Testis (tissue), 3 donors: ENCODE results near the gene ROBO4. TPM values are rescaled to one million over a fixed set of nuclear protein-coding genes. Genes with fewer than 3 reads are reported as not detected.
A peak's percentile ranks its signal among the peaks of the same experiment; 100 is the strongest.

Experiments
- DNase-seq: peaks from one replicate; pipeline ENCODE4 v3.0.0-alpha.2; 2019
- H3K27ac ChIP-seq, 2 donors: fragments of 200-600 bp; sonication (generic); one replicate each; pipeline ENCODE4 v1.5.1; 2019
- H3K27me3 ChIP-seq: fragments of 200-600 bp; sonication (generic); one replicate; pipeline ENCODE4 v1.5.1; 2019
- H3K36me3 ChIP-seq: fragments of 200-600 bp; sonication (generic); one replicate; pipeline ENCODE4 v1.5.1; 2017; ENCODE audit warnings: low read depth; ENCODE audit errors: missing control alignments
- H3K4me1 ChIP-seq: fragments of 200-600 bp; sonication (generic); one replicate; pipeline ENCODE4 v1.5.1; 2019
- H3K4me3 ChIP-seq, 2 donors: fragments of 200-600 bp; sonication (generic); one replicate each; pipeline ENCODE4 v1.5.1; 2017 to 2019
- H3K9me3 ChIP-seq: fragments of 200-600 bp; sonication (generic); one replicate; pipeline ENCODE4 v1.5.1; 2017
- POLR2A ChIP-seq: fragments of 450-650 bp; IDR thresholded peaks from one replicate; pipeline ENCODE4 v1.6.1; 2017; ENCODE audit warnings: antibody characterized with exemption, mild to moderate bottlenecking, moderate library complexity
- WGBS, 2 donors: methylation state at CpG; one replicate each; pipeline ENCODE4 v1.1.5; 2018; 5-methylcytosine and 5-hydroxymethylcytosine counted together
- intact Hi-C: fragments of 100-400 bp; cut with DNase I; formaldehyde crosslinking; loops from one replicate; pipeline ENCODE4 v1.15.1; 2023; ENCODE audit warnings: low total_unique reads
- polyA plus RNA-seq: library from polyadenylated mRNA; stranded (reverse); fragments of 350-450 nt; fragmentation: Illumina TruSeq; extraction: RNeasy Lipid Tissue Mini Kit (QIAGEN cat#74804); gene quantifications from one replicate; pipeline ENCODE4 v1.2.3, GENCODE V29; 2014; ENCODE audit warnings: low read depth, low replicate concordance; ENCODE audit not compliant: insufficient read depth
- total RNA-seq, 2 donors: library from RNA; depleted of rRNA; stranded (reverse); fragments of >200 nt; gene quantifications; one replicate each; pipeline ENCODE4 v1.2.3, GENCODE V29; 2016
- TF ChIP-seq, protein P1 (sequence below), 3 experiments: fragments of 450-650 bp in 2 of 3; fragments of 200-600 bp in 1 of 3; sonication (generic) in 1 of 3; IDR thresholded peaks; one replicate each; pipeline ENCODE4 v1.5.1; 2016 to 2019; ENCODE audit warnings: antibody characterized with exemption in 3 of 3, mild to moderate bottlenecking in 2 of 3, moderate library complexity in 1 of 3

Gene ROBO4
- total and polyA plus RNA-seq, 3 donors from 2014 or later: 5.7 to 8.4 (median 7.0) TPM

DNA sequence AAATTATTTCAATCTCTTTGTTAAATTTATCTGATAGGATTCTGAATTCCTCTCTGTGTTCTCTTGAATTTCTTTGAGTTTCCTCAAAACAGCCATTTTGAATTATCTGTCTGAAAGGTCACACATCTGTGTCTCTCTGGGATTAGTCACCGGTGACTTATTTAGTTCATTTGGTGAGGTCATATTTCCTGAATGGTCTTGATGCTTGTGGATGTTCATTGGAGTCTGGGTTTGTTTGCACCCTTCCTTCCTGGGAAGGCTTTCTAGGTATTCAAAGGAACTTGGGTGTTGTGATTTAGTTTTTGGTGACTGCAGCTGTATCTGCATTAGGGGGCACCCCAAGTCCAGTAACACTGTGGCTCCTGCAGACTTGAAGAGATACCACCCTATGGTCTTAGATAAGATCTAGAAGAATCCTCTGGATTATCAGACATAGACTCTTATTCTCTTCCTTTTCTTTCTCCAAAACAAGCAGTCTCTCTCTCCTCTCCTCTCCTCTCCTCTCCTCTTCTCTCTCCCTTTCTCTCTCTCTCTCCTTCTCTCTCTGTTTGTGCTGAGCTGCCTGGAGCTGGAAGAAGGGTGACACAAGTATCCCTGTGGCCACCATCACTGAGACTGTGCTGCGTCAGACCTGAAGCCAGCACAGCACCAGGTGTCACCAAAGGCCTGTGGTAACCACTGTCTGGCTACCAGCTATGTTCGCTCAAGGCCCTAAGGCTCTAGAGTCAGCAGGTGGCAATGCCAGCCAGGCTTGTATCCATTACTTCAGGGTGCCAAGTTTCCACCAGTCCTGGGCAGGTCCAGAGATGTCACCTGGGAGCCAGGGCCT is 18.1 kb upstream of the ROBO4 start:
- DNase-seq: no peak
- TF ChIP-seq, protein P1, sequence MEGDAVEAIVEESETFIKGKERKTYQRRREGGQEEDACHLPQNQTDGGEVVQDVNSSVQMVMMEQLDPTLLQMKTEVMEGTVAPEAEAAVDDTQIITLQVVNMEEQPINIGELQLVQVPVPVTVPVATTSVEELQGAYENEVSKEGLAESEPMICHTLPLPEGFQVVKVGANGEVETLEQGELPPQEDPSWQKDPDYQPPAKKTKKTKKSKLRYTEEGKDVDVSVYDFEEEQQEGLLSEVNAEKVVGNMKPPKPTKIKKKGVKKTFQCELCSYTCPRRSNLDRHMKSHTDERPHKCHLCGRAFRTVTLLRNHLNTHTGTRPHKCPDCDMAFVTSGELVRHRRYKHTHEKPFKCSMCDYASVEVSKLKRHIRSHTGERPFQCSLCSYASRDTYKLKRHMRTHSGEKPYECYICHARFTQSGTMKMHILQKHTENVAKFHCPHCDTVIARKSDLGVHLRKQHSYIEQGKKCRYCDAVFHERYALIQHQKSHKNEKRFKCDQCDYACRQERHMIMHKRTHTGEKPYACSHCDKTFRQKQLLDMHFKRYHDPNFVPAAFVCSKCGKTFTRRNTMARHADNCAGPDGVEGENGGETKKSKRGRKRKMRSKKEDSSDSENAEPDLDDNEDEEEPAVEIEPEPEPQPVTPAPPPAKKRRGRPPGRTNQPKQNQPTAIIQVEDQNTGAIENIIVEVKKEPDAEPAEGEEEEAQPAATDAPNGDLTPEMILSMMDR (IDR thresholded peaks at IDR 0.05): no peak
- no peak for TF ChIP-seq POLR2A
- Histone ChIP-seq H3K9me3 (no peaks in the 10 kb centered on the region), H3K4me3 (no peak overlapping the region), H3K27ac (no peak overlapping the region), H3K36me3 (no peaks in the 10 kb centered on the region), H3K27me3 (no peaks in the 10 kb centered on the region), H3K4me1 (peaks cover 3% of the 10 kb centered on the region)
- intact Hi-C loops: no loop called here
- WGBS, 2 donors: 75 to 89% methylated on average over 3 of the region's 3 CpGs

DNA sequence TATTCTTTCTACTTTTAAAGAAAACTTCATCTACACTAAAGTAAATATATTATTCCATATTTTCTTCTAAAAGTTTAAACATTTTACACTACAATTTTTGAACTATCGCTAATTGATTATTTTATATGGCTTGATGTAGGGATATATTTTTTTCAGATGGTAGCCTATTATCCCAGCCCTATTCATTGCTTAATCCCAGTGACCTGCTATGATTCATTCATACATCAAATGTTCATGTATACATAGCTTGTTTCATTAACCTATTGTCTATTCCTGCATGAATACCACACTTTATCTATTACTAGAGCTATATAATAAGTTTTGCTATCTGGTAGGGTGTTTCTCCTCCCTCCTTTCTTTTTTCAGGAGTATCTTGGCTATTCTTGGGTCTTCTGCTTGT is 5.0 kb upstream of the ROBO4 start:
- no peak overlapping the region for H3K27ac ChIP-seq
- H3K36me3 ChIP-seq: no peaks in the 10 kb centered on the region
- no peak for DNase-seq
- H3K9me3 ChIP-seq: no peaks in the 10 kb centered on the region
- intact Hi-C loops: no loop called here
- TF ChIP-seq POLR2A: no peak
- TF ChIP-seq, protein P1 (IDR thresholded peaks at IDR 0.05): no peak
- WGBS, 2 donors: 94 to 100% methylated on average over 1 of the region's 1 CpG
- no peak overlapping the region for H3K4me3 ChIP-seq
- peaks cover 17% of the 10 kb centered on the region for H3K4me1 ChIP-seq
- H3K27me3 ChIP-seq: no peaks in the 10 kb centered on the region

- H3K27me3 ChIP-seq: no peaks in the 10 kb centered on the region
- intact Hi-C loops: no loop called here
- 80 to 91% methylated on average over 5 of the region's 5 CpGs for WGBS, 2 donors
- H3K4me1 ChIP-seq: peaks cover 26% of the 10 kb centered on the region
- H3K4me3 ChIP-seq: no peak overlapping the region
- TF ChIP-seq POLR2A: no peak
- TF ChIP-seq, protein P1 (IDR thresholded peaks at IDR 0.05): no peak
- H3K9me3 ChIP-seq: no peaks in the 10 kb centered on the region
- no peaks in the 10 kb centered on the region for H3K36me3 ChIP-seq
- no peak for DNase-seq
- no peak overlapping the region for H3K27ac ChIP-seq
Observed at GRCh38 chr11:124900464-124900863, 2.8 kb upstream of the ROBO4 start.

- H3K4me1 ChIP-seq: peaks cover 26% of the 10 kb centered on the region
- TF ChIP-seq, protein P1 (IDR thresholded peaks at IDR 0.05): no peak
- no peak for TF ChIP-seq POLR2A
- H3K27ac ChIP-seq: peak overlapping the region in 1 of 2 donors; percentile 76
- H3K9me3 ChIP-seq: no peaks in the 10 kb centered on the region
- H3K36me3 ChIP-seq: no peaks in the 10 kb centered on the region
- DNase-seq: no peak
- intact Hi-C loops: no loop called here
- 63 to 69% methylated on average over 6 of the region's 6 CpGs for WGBS, 2 donors
- no peaks in the 10 kb centered on the region for H3K27me3 ChIP-seq
- H3K4me3 ChIP-seq: no peak overlapping the region
Observed at GRCh38 chr11:124899383-124900145, 1.9 kb upstream of the ROBO4 start.
